ENCODE results near the gene SCN5A. TPM values are rescaled to one million over a fixed set of nuclear protein-coding genes. Genes with fewer than 3 reads are reported as not detected.
A peak's percentile ranks its signal among the peaks of the same experiment; 100 is the strongest.

SCN5A gene
- polyA plus RNA-seq, result not detected

DNA sequence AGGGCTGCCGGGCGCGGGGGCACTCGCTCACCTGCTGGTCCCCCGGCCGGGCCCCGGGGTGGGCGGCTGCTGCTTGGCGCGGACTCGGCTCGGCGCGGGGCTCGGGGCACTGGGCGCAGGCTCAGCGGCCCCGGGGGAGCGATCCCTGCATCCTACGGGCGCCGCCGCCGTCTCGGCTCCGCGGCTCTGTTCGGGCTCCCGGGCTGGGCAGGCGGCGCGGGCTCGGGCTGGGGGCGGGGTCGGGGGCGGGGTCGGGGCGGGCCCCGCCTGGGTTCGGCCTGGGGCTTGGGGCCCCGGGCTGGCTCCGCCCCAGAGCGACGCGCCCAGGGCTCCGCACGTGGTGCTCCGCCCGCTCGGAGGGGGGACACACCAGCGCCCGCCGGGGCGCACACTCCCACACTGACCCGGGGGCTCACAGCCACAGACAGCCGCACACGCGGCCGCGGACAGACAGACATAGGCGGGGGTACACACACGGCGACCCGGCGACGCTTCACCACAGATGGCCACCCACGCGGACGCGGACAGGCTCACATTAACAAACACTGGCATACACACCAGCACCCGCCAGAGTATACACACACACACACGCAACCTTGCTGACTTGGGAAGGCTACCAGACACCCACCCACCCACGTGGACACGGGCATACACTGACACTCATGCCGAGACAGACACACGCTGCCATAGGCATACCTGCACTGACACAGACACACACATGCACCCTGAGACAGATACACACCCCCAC is at the start of gene SCN5A:
TSS of gene SCN5A (minus strand) at position 188 of the 748 bp plus-strand sequence. CDS start 16,380 bp downstream, outside the sequence.
- H3K4me3 Mint-ChIP-seq, result peak within 1 kb of the TSS; percentile 39 to 86 (median 71)
- no peaks in the 10 kb centered on the region for H3K9me3 Mint-ChIP-seq
- H3K36me3 Mint-ChIP-seq, result no peaks in the 10 kb centered on the region
- H3K4me1 Mint-ChIP-seq, result peaks cover 6 to 8% of the 10 kb centered on the region in 2 donors
- no peak within 1 kb of the TSS for H3K27ac Mint-ChIP-seq
- peak; percentile 12 to 15 (median 12) for DNase-seq
- H3K27me3 Mint-ChIP-seq (ENCODE audit: low read depth in 3 of 3), result peaks cover 2 to 13% (median 4%) of the 10 kb centered on the region in 3 donors

DNA sequence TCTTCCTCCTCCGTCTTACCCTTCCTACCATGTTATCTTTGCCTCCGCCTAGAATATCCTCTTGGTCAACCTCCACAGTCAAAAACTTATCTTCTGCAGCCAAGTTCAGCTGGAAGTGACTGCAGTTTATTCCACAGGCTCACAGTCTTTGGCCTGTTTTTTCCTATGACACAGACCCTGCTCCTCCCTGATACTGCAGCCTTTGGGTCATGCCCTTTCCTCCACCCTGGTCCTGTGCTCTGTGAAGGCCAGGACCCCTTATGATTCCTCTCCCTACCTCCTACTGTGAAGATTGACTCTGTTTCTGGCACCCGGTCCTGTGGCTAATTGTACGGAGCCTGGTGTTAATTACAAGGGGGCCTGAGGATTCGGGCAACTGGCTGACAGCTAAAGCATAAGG is 49.3 kb upstream of the SCN5A start:
- H3K4me3 Mint-ChIP-seq, result no peak overlapping the region
- H3K36me3 Mint-ChIP-seq, result no peaks in the 10 kb centered on the region
- no peaks in the 10 kb centered on the region for H3K4me1 Mint-ChIP-seq
- no peak overlapping the region for H3K27ac Mint-ChIP-seq
- peaks cover 0 to 9% (median 6%) of the 10 kb centered on the region in 3 donors for H3K27me3 Mint-ChIP-seq (ENCODE audit: low read depth in 3 of 3)
- no peak for DNase-seq
- H3K9me3 Mint-ChIP-seq, result peaks cover 0 to 5% (median 0%) of the 10 kb centered on the region in 6 donors

DNA sequence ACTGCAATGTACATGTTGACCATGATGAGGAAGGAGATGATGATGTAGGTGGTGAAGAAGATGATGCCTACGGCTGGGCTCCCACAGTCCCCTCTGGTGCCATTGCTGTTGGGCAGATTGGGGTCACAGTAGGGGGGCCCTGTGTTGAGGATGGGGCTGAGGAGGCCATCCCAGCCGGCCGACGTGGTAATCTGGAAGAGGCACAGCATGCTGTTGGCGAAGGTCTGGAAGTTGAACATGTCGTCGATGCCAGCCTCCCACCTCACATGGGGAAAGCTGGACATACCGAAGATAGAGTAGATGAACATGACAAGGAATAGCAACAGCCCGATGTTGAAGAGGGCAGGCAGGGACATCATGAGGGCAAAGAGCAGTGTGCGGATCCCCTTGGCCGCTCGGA is 48.6 kb upstream of the SCN5A start:
- no peaks in the 10 kb centered on the region for H3K4me1 Mint-ChIP-seq
- H3K9me3 Mint-ChIP-seq, result peaks cover 0 to 5% (median 0%) of the 10 kb centered on the region in 6 donors
- no peak for DNase-seq
- H3K36me3 Mint-ChIP-seq, result no peaks in the 10 kb centered on the region
- H3K4me3 Mint-ChIP-seq, result no peak overlapping the region
- no peak overlapping the region for H3K27ac Mint-ChIP-seq
- H3K27me3 Mint-ChIP-seq (ENCODE audit: low read depth in 3 of 3), result peaks cover 0 to 9% (median 6%) of the 10 kb centered on the region in 3 donors

DNA sequence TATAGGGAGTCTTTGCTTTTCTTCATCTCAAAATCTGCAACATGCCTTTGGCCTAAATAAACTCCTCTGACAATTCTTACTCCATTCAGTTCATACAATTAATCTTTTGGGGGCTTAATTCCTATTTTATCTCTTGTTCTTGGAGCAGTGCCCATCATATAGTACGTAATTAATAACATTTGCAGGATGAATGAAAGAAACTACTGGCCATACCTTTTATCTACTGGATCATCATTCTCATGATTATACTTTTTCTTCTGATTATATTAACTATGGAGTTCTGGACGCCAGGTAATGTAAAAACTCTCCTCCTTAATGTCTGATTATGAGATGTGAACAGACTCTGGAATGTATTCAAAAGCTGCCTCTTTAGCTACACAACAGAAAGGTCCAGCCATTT is 46.5 kb upstream of the SCN5A start:
- H3K27me3 Mint-ChIP-seq (ENCODE audit: low read depth in 3 of 3), result peaks cover 0 to 9% (median 6%) of the 10 kb centered on the region in 3 donors
- no peaks in the 10 kb centered on the region for H3K36me3 Mint-ChIP-seq

DNA sequence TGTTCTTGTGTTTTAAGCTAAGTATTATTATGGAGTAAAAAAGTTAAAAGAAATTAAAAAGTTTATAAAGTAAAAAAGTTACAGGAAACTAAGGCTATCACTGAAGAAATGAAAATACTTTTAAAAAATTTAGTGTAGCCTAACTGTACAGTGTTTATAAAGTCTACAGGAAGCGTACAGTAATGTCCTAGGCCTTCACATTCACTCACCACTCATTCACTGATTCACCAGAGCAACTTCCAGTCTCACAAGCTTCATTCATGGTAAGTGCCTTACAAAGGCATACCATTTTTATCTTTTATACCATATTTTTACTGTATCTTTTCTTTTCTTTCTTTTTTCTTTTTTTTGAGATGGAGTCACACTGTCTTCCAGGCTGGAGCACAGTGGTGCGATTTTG is 40.7 kb upstream of the SCN5A start:
- H3K4me1 Mint-ChIP-seq, result no peaks in the 10 kb centered on the region
- H3K36me3 Mint-ChIP-seq, result no peaks in the 10 kb centered on the region
- H3K4me3 Mint-ChIP-seq, result no peak overlapping the region
- peaks cover 0 to 10% (median 0%) of the 10 kb centered on the region in 3 donors for H3K27me3 Mint-ChIP-seq (ENCODE audit: low read depth in 3 of 3)
- DNase-seq, result no peak
- peaks cover 0 to 3% (median 0%) of the 10 kb centered on the region in 6 donors for H3K9me3 Mint-ChIP-seq
- H3K27ac Mint-ChIP-seq, result no peak overlapping the region

More for the DNA sequence above, 46.5 kb upstream of the SCN5A start:
- Mint-ChIP-seq H3K27ac (no peak overlapping the region), H3K4me1 (no peaks in the 10 kb centered on the region), H3K9me3 (peaks cover 0 to 5% (median 0%) of the 10 kb centered on the region in 6 donors), H3K4me3 (no peak overlapping the region)
- no peak for DNase-seq

DNA sequence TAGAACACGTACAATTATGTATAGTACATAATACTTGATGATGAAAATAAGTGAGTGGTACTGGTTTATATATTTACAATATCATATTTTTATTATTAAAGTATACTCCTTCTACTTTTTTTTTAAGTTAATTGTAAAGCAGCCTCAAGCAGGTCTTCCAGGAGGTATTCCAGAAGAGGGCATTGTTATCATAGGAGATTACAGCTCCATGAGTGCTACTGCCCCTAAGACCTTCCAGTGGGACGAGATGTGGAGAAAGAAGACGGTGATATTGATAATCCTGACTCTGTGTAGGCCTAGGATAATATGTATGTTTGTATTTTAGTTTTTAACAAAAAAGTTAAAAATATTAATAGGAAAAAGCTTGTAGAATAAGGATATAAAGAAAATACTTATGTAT is 40.3 kb upstream of the SCN5A start:
- Mint-ChIP-seq H3K9me3 (peaks cover 0 to 3% (median 0%) of the 10 kb centered on the region in 6 donors), H3K4me3 (no peak overlapping the region), H3K27ac (no peak overlapping the region), H3K27me3 (ENCODE audit: low read depth in 3 of 3) (peaks cover 0 to 10% (median 0%) of the 10 kb centered on the region in 3 donors), H3K4me1 (no peaks in the 10 kb centered on the region), H3K36me3 (no peaks in the 10 kb centered on the region)
- no peak for DNase-seq

DNA sequence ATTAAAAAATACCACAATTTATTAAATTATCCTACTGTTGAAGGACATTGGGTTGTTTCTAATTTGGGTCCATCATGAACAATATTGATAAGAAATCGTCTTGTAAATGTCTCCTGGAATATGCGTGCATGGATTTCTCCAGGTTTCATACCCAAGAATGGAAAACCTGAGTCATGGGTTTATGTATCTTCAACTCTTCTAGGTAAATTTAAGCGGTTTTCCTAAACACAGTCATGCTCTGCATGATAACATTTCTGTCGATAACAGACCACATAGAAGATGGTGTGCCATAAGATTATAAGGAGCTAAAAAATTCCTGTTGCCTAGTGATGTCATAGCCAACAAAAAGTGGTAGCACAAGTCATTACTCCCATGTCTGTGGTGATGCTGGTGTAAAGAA is 39.9 kb upstream of the SCN5A start:
- no peak overlapping the region for H3K27ac Mint-ChIP-seq
- H3K36me3 Mint-ChIP-seq, result no peaks in the 10 kb centered on the region
- H3K9me3 Mint-ChIP-seq, result peaks cover 0 to 2% (median 0%) of the 10 kb centered on the region in 6 donors

DNA sequence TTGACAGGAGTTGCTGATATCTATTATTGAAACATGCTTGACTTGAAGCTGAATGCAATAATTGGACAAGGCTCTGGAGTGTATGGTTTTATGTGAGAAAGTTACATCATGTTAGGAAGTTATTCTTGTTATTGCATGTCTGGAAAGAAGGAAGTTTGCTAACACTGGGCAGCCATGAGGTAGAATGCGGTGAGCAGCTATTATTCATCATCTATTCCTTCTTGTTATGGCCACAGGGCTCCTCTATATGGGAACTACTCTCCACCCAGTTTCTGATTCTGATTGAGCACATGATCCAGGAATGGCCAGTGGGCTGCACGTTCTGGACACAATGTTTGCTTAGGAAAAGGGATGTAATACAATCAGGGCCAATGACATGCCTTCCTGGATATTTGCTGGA is 37.8 kb upstream of the SCN5A start:
- H3K4me3 Mint-ChIP-seq, result no peak overlapping the region
- H3K27me3 Mint-ChIP-seq (ENCODE audit: low read depth in 3 of 3), result peaks cover 1 to 7% (median 1%) of the 10 kb centered on the region in 3 donors
- no peak overlapping the region for H3K27ac Mint-ChIP-seq
- no peaks in the 10 kb centered on the region for H3K4me1 Mint-ChIP-seq
- DNase-seq, result no peak
- H3K9me3 Mint-ChIP-seq, result no peaks in the 10 kb centered on the region
- H3K36me3 Mint-ChIP-seq, result no peaks in the 10 kb centered on the region

More for the DNA sequence above, 39.9 kb upstream of the SCN5A start:
- DNase-seq, result no peak
- Mint-ChIP-seq H3K4me1 (no peaks in the 10 kb centered on the region), H3K4me3 (no peak overlapping the region), H3K27me3 (ENCODE audit: low read depth in 3 of 3) (peaks cover 0 to 8% (median 0%) of the 10 kb centered on the region in 3 donors)

DNA sequence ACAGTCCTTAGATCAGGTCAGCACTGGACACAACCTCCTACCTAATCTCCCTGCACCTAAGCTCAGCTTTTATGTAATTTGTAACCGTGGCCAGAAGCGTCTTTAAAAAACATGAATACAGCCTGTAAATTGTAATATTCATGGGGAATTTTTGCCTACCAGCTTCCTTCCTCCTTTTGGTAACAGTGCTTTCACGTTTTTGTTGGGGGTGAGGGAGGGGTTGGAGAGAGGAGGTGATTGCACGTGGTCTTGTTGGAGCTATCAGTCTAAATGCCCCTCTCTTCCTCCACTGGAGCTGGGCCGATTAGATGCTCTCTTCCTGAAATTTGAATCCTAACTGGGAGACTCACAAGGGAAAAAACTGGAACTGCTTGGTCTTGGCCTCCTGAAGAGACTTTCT is 35.1 kb upstream of the SCN5A start:
- H3K27ac Mint-ChIP-seq, result no peak overlapping the region

DNA sequence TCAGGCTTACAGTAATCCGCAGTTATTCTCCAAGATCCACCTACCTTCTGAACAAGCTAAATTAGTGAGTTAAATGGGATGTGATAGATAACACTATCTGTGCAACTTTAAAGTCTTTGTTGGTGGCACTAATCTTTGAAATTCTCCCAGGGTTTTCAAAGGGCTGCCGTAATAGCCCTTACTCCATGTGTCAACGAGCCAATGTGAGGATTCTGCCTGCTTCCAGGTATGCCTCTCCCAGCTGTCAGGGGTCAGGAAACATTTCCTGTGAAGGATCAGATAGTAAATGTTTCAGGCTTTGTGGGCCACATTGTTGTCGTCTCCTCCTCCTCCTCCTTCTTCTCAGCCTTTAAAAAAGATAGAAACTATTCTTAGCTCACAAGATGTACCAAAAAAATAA is 20.2 kb upstream of the SCN5A start:
- no peak overlapping the region for H3K27ac Mint-ChIP-seq
- no peak overlapping the region for H3K4me3 Mint-ChIP-seq
- H3K9me3 Mint-ChIP-seq, result peaks cover 0 to 4% (median 0%) of the 10 kb centered on the region in 6 donors
- H3K4me1 Mint-ChIP-seq, result no peaks in the 10 kb centered on the region
- DNase-seq, result no peak
- H3K36me3 Mint-ChIP-seq, result peaks cover 0 to 3% (median 0%) of the 10 kb centered on the region in 3 donors
- peaks cover 2 to 11% (median 4%) of the 10 kb centered on the region in 3 donors for H3K27me3 Mint-ChIP-seq (ENCODE audit: low read depth in 3 of 3)

More for the DNA sequence above, 35.1 kb upstream of the SCN5A start:
- DNase-seq, result no peak
- peaks cover 1 to 7% (median 1%) of the 10 kb centered on the region in 3 donors for H3K27me3 Mint-ChIP-seq (ENCODE audit: low read depth in 3 of 3)
- no peak overlapping the region for H3K4me3 Mint-ChIP-seq
- H3K4me1 Mint-ChIP-seq, result no peaks in the 10 kb centered on the region
- no peaks in the 10 kb centered on the region for H3K36me3 Mint-ChIP-seq
- H3K9me3 Mint-ChIP-seq, result peaks cover 0 to 3% (median 0%) of the 10 kb centered on the region in 6 donors

DNA sequence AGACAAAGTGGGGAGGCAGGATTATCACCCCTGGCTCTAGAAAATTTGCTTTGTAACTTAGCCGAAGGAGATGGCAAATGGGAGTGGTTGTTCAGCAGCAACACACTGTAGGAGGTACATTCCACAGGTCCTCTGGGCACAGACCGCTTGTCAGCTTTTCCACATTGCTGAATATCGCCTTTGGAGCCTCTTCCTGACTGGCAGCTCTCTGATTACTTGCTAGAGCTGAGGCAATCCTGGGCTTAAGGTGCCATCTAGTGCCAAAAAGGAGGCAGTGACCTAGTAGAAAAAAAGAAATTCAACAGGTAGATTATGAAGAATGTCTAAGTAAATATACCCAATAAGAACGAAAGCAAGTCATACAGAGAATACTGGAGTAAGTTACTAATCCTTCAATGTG is 13.1 kb upstream of the SCN5A start:
- no peak overlapping the region for H3K27ac Mint-ChIP-seq
- H3K36me3 Mint-ChIP-seq, result peaks cover 0 to 6% (median 0%) of the 10 kb centered on the region in 3 donors
- H3K4me3 Mint-ChIP-seq, result no peak overlapping the region
- peaks cover 0 to 11% (median 7%) of the 10 kb centered on the region in 3 donors for H3K27me3 Mint-ChIP-seq (ENCODE audit: low read depth in 3 of 3)
- no peak for DNase-seq
- H3K9me3 Mint-ChIP-seq, result peaks cover 2 to 28% (median 8%) of the 10 kb centered on the region in 6 donors
- H3K4me1 Mint-ChIP-seq, result no peaks in the 10 kb centered on the region

DNA sequence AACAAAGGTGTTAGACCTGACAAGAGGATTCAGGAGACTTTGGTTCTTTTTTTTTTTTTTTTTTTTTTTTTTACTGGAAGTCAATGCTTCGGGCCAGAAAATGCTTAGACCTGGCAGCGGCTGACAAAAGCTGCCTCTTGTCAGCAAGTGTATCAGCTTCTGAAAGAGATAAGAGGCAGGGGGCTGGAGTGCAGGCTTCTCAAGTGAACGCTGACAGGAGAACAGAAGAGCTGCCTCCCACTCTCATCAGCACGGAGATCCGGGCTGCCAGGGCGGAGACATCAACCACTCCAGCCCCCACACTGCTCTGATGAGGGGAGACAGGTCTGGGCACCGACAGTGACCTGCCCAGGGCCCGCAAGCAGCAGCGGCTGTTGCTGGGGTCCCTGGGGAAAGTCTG is 9.4 kb upstream of the SCN5A start:
- DNase-seq, result no peak
- Mint-ChIP-seq H3K4me1 (no peaks in the 10 kb centered on the region), H3K36me3 (peaks cover 0 to 3% (median 0%) of the 10 kb centered on the region in 3 donors), H3K27ac (no peak overlapping the region), H3K4me3 (no peak overlapping the region), H3K27me3 (ENCODE audit: low read depth in 3 of 3) (peaks cover 0 to 11% (median 1%) of the 10 kb centered on the region in 3 donors), H3K9me3 (peaks cover 0 to 27% (median 8%) of the 10 kb centered on the region in 6 donors)

DNA sequence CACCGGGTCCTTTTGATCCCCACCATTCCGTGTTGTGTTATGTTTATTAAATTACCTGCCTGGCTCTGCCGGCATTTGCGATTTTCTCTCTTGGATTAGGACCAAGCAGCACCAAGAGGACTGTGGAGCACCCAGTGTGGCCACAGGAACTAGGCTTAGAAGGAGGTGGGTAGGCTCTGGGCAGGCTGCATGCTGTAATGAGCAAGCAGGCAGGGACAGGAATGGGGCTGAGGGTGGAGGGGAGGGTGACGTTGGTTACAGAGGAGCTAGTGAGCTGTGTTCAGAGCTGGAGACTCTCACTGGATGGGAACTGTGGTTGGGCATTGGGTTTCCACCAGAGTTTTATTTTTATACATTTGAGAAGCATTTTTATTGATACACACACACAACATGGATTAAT is 7.9 kb upstream of the SCN5A start:
- DNase-seq, result no peak
- Mint-ChIP-seq H3K4me3 (no peak overlapping the region), H3K27me3 (ENCODE audit: low read depth in 3 of 3) (peaks cover under 1 to 11% (median 6%) of the 10 kb centered on the region in 3 donors), H3K9me3 (peaks cover 0 to 13% (median 4%) of the 10 kb centered on the region in 6 donors), H3K36me3 (no peaks in the 10 kb centered on the region), H3K27ac (no peak overlapping the region), H3K4me1 (no peaks in the 10 kb centered on the region)

DNA sequence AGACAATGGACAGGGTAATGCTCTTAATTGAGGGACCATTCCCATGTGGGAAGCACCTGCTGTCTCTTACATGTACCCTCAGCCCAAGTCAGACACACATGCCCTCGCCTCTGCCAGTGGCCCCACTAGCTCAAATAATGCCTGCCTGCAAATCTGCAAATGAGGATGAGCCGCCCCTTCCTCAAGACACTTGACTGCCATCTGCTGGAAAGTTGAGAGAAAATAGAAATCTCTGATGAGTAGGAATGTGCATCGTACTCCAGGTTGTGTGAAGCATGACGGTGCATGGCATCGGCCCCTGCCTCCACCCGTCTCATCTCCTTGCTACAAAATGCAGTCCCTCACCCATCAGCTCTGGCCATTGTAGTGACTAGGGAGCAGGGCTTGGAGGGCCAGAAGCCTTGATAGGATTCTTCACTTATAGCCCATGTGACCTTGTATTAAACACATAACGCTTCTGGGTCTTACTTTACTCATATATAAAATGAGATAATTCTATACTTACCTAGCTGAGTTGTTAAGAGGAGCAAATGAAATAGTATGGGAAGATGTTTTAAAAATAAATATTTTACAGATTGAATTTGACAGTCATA is 6.3 kb upstream of the SCN5A start:
- Mint-ChIP-seq H3K4me1 (peaks cover 0 to 2% of the 10 kb centered on the region in 2 donors), H3K4me3 (no peak overlapping the region), H3K27me3 (ENCODE audit: low read depth in 3 of 3) (peaks cover 2 to 13% (median 7%) of the 10 kb centered on the region in 3 donors), H3K9me3 (peaks cover 0 to 2% (median 0%) of the 10 kb centered on the region in 6 donors), H3K27ac (no peak overlapping the region), H3K36me3 (no peaks in the 10 kb centered on the region)
- no peak for DNase-seq

All from immature natural killer cell (primary cell).